K562 (cell line): ENCODE data around the gene HSPA1B. TPM values are rescaled to one million over a fixed set of nuclear protein-coding genes. Genes with fewer than 3 reads are reported as not detected.

Experiments
- ATAC-seq: fragments of 200-7000 bp; cut with Tn5 transposase; 3 replicates; pipeline ENCODE4 v1.9.1; 2020; ENCODE audit warnings: moderate library complexity
- Bru-seq: library from RNA; stranded (reverse); fragments of 400-500 nt; gene quantifications from one replicate; lab custom pipeline; 2021; lab: Mats Ljungman, UMichigan
- BruChase-seq, 2 experiments: library from RNA; stranded (reverse); fragments of 400-500 nt; gene quantifications; one replicate each; lab custom pipeline; 2021; lab: Mats Ljungman, UMichigan
- BruUV-seq: library from RNA; stranded (reverse); fragments of 400-500 nt; replicated peaks from 2 replicates; lab custom pipeline; 2021; lab: Mats Ljungman, UMichigan
- CTCF ChIA-PET: fragments of 300-600 bp; formaldehyde crosslinking; extraction: SDS; loops from one replicate; lab custom pipeline; 2021; ENCODE audit warnings: low intra/inter-chr PET ratio; lab: Yijun Ruan, JAX
- POLR2A ChIA-PET: fragments of 300-600, 350-650 bp; sonication (Branson Sonifier 250); formaldehyde crosslinking; extraction: SDS; loops from one replicate; lab custom pipeline; 2021; ENCODE audit warnings: antibody characterized with exemption, inconsistent platforms; lab: Yijun Ruan, JAX
- DNase-seq, 4 experiments: peaks; one replicate each; pipeline versions ENCODE4 v3.0.0 to v3.0.0-alpha.2; 2011 to 2018; ENCODE audit warnings: low spot score in 3 of 4, mixed read lengths in 3 of 4; ENCODE audit errors: extremely low read depth in 1 of 4
- FAIRE-seq: peaks from 2 replicates; lab custom pipeline; 2011; peaks lifted over from hg19 to GRCh38; lab: Jason Lieb, UNC
- H2AFZ ChIP-seq: 2 replicates; pipeline ENCODE4 v1.6.0; 2011; ENCODE audit warnings: low read depth, low read length, control low read depth, inconsistent platforms
- H3K27ac ChIP-seq: fragments of 200-600 bp; 3 replicates; pipeline ENCODE4 v1.8.0; 2011; ENCODE audit warnings: low read depth, mild to moderate bottlenecking, control low read depth, inconsistent platforms, low read length, moderate library complexity, mixed read lengths; ENCODE audit errors: extremely low read depth
- H3K27me3 ChIP-seq, 2 experiments: fragments of 300-600 bp in 1 of 2; 2 replicates in 1 of 2; 3 replicates in 1 of 2; pipeline versions ENCODE4 v1.6.0 to v1.8.0; 2011; ENCODE audit warnings: inconsistent platforms in 2 of 2, low read length in 2 of 2, mild to moderate bottlenecking in 1 of 2, mixed read lengths in 1 of 2, moderate library complexity in 1 of 2; ENCODE audit not compliant: control insufficient read depth in 2 of 2, insufficient read depth in 2 of 2
- H3K36me3 ChIP-seq: fragments of 300-600 bp; 3 replicates; pipeline ENCODE4 v1.8.0; 2011; ENCODE audit warnings: mild to moderate bottlenecking, low read length, inconsistent platforms; ENCODE audit not compliant: control insufficient read depth, insufficient read depth
- H3K4me1 ChIP-seq, 2 experiments: fragments of 200-600 bp in 1 of 2; replicated peaks in 1 of 2; 2 replicates in 1 of 2; 3 replicates in 1 of 2; pipeline versions ENCODE4 v1.5.1 to v1.8.0; 2011; ENCODE audit warnings: inconsistent platforms in 2 of 2, low read length in 2 of 2, mild to moderate bottlenecking in 1 of 2, mixed read lengths in 1 of 2, moderate library complexity in 1 of 2; ENCODE audit not compliant: control insufficient read depth in 2 of 2, insufficient read depth in 2 of 2
- H3K4me2 ChIP-seq: 2 replicates; pipeline ENCODE4 v1.6.1; 2011; ENCODE audit warnings: low read length, control low read depth, inconsistent platforms, mixed read lengths; ENCODE audit not compliant: insufficient read depth
- H3K4me3 ChIP-seq: fragments of 200-600 bp; sonication (generic), shearing (Covaris generic); 2 replicates; pipeline ENCODE4 v1.5.1; 2016; ENCODE audit warnings: control low read depth, inconsistent platforms
- H3K79me2 ChIP-seq: fragments of 200-600 bp; 3 replicates; pipeline ENCODE4 v1.8.0; 2011; ENCODE audit warnings: low read length, inconsistent platforms; ENCODE audit not compliant: control insufficient read depth, insufficient read depth
- H3K9ac ChIP-seq, 2 experiments: 2 replicates each; pipeline versions ENCODE4 v1.6.0 to v1.6.1; 2011; ENCODE audit warnings: low read depth in 2 of 2, low read length in 2 of 2, control low read depth in 1 of 2, inconsistent platforms in 1 of 2, mild to moderate bottlenecking in 1 of 2, mixed read lengths in 1 of 2; ENCODE audit not compliant: insufficient read depth in 1 of 2
- H3K9me1 ChIP-seq: one replicate; pipeline ENCODE4 v1.6.0; 2011; ENCODE audit warnings: inconsistent platforms, mild to moderate bottlenecking, low read length, moderate library complexity; ENCODE audit not compliant: control insufficient read depth, insufficient read depth
- H3K9me3 ChIP-seq: replicated peaks from 2 replicates; pipeline ENCODE4 v1.5.1; 2011; ENCODE audit warnings: low read depth, low read length, inconsistent platforms; ENCODE audit not compliant: control insufficient read depth, insufficient read depth
- H4K20me1 ChIP-seq: replicated peaks from 2 replicates; pipeline ENCODE4 v1.6.1; 2011; ENCODE audit warnings: low read length, inconsistent platforms, mixed read lengths; ENCODE audit not compliant: control insufficient read depth, insufficient read depth
- BDP1 ChIP-seq: IDR thresholded peaks from 3 replicates; pipeline ENCODE4 v1.6.1; 2011; ENCODE audit not compliant: insufficient read length, insufficient read depth
- CHCHD3 ChIP-seq: fragments of 250-450 bp; sonication (Bioruptor Pico); IDR thresholded peaks from 2 replicates; pipeline ENCODE4 v2.1.2; 2022; ENCODE audit warnings: mild to moderate bottlenecking
- HMG20B ChIP-seq: fragments of 250-450 bp; sonication (Bioruptor Pico); IDR thresholded peaks from 2 replicates; pipeline ENCODE4 v1.5.0; 2021; ENCODE audit warnings: mild to moderate bottlenecking
- ID3 ChIP-seq, 2 experiments: fragments of 250-450 bp in 1 of 2; fragments of 450-650 bp in 1 of 2; sonication (Bioruptor Pico) in 1 of 2; IDR thresholded peaks; 2 replicates each; pipeline versions ENCODE4 v1.6.1 to v1.8.0; 2016 to 2021; ENCODE audit warnings: mild to moderate bottlenecking in 2 of 2, moderate library complexity in 2 of 2, missing compliant biosample characterization in 1 of 2, missing genetic modification characterization in 1 of 2
- L3MBTL2 ChIP-seq: fragments of 450-650 bp; IDR thresholded peaks from 2 replicates; pipeline ENCODE4 v1.6.1; 2016; ENCODE audit warnings: mild to moderate bottlenecking, moderate library complexity
- MCM2 ChIP-seq: fragments of 450-650 bp; IDR thresholded peaks from 2 replicates; pipeline ENCODE4 v1.6.1; 2017; ENCODE audit warnings: low read depth, mild to moderate bottlenecking
- MED1 ChIP-seq: sonication (generic); formaldehyde crosslinking; IDR thresholded peaks from 2 replicates; pipeline ENCODE4 v1.8.1; 2023; ENCODE audit warnings: missing genetic modification reagents, borderline replicate concordance
- POLR2AphosphoS2 ChIP-seq: IDR thresholded peaks from 2 replicates; pipeline ENCODE4 v1.6.1; 2012; ENCODE audit warnings: low read length, improper control_type of control experiment
- PRMT5 ChIP-seq: sonication (generic); formaldehyde crosslinking; IDR thresholded peaks from 2 replicates; pipeline ENCODE4 v1.5.0; 2020; ENCODE audit warnings: missing genetic modification reagents
- RUNX1 ChIP-seq: sonication (generic); IDR thresholded peaks from 2 replicates; pipeline ENCODE4 v1.6.1; 2016; ENCODE audit warnings: antibody characterized with exemption, low read depth
- SREBF1 ChIP-seq: fragments of 150-350 bp; IDR thresholded peaks from 2 replicates; pipeline ENCODE4 v1.6.1; 2014; ENCODE audit warnings: antibody characterized with exemption, low read depth, low read length, borderline replicate concordance
- TCF7 ChIP-seq: sonication (generic); IDR thresholded peaks from 2 replicates; pipeline ENCODE4 v1.6.1; 2016; ENCODE audit warnings: antibody characterized with exemption, borderline replicate concordance
- YBX1 ChIP-seq: fragments of 450-650 bp; IDR thresholded peaks from 2 replicates; pipeline ENCODE4 v1.7.1; 2016; ENCODE audit warnings: mild to moderate bottlenecking
- ZNF184 ChIP-seq: sonication (generic); formaldehyde crosslinking; IDR thresholded peaks from 2 replicates; pipeline ENCODE4 v1.5.0; 2020; ENCODE audit warnings: missing genetic modification reagents
- ZNF316 ChIP-seq: fragments of 450-650 bp; IDR thresholded peaks from 2 replicates; pipeline ENCODE4 v1.6.1; 2016
- ZNF561 ChIP-seq: fragments of 450-650 bp; formaldehyde crosslinking; conservative IDR thresholded peaks from 2 replicates; pipeline ENCODE4 v1.4.0; 2020; ENCODE audit warnings: mild to moderate bottlenecking, moderate library complexity
- ZNF589 ChIP-seq: fragments of 200-800 bp; sonication (Bioruptor generic); IDR thresholded peaks from 2 replicates; pipeline ENCODE4 v1.6.1; 2016; ENCODE audit warnings: low read depth, missing genetic modification characterization, missing compliant biosample characterization
- ZNF830 ChIP-seq: fragments of 250-450 bp; sonication (Bioruptor Pico); IDR thresholded peaks from 2 replicates; pipeline ENCODE4 v1.5.0; 2021; ENCODE audit warnings: mild to moderate bottlenecking
- WGBS: fragments of 100-300 bp; shearing (Covaris generic); methylation state at CpG from one replicate; pipeline ENCODE4 v1.1.6; 2016; ENCODE audit warnings: low coverage, mixed read lengths; ENCODE audit not compliant: insufficient coverage; ENCODE audit errors: missing lambda C conversion rate; 5-methylcytosine and 5-hydroxymethylcytosine counted together
- in situ Hi-C: fragments of 300-500 bp; cut with MboI; formaldehyde crosslinking; loops from 4 replicates; pipeline ENCODE4 v1.15.0; 2018; ENCODE audit warnings: inconsistent platforms, mixed read lengths
- intact Hi-C: fragments of 100-400 bp; cut with micrococcal nuclease; formaldehyde crosslinking; loops from 2 replicates; pipeline ENCODE4 v1.14.2; 2022
- long read RNA-seq, 3 experiments: library from polyadenylated mRNA in 2 of 3; library from RNA in 1 of 3; unstranded in 2 of 3; stranded (forward) in 1 of 3; transcript quantifications; one replicate each; pipeline ENCODE4 v2.0.0, GENCODE V29; 2019 to 2022
- polyA minus RNA-seq, 3 experiments: library from RNA; depleted of rRNA, polyadenylated mRNA; stranded (reverse); fragments of >200 nt; gene quantifications; 2 replicates each; pipeline ENCODE4 v1.2.3, GENCODE V29; 2011
- polyA plus RNA-seq, 8 experiments: library from polyadenylated mRNA; depleted of rRNA in 4 of 8; stranded (reverse) in 5 of 8; unstranded in 3 of 8; fragments of >200 nt; fragmentation: Nextera tagmentation in 2 of 8; fragmentation: Illumina TruSeq in 1 of 8; extraction: Ambion mirVana in 2 of 8; extraction: Trizol in 1 of 8; gene quantifications; 2 replicates each; pipeline versions ENCODE4 v1.2.1 to v1.2.3, GENCODE V29; 2011 to 2014; ENCODE audit warnings: inconsistent platforms in 1 of 8, missing spikeins in 1 of 8
- total RNA-seq, 7 experiments: library from RNA; depleted of rRNA in 6 of 7; stranded (reverse); fragments of >200 nt in 6 of 7; fragmentation: Illumina TruSeq in 2 of 7; extraction: Trizol in 2 of 7; gene quantifications; 2 replicates each; pipeline versions ENCODE4 v1.2.1 to v1.2.3, GENCODE V29; 2011 to 2021; ENCODE audit warnings: low replicate concordance in 1 of 7

HSPA1B gene
- 76.7 and 167 TPM in 2 replicates for total RNA-seq (2011; cell fraction: chromatin; rRNA removed; ENCODE audit: low replicate concordance)
- total RNA-seq (2011; cell fraction: nucleolus; rRNA removed): 343 and 450 TPM in 2 replicates
- 165 and 255 TPM in 2 replicates for total RNA-seq (2011; cell fraction: nucleoplasm; rRNA removed)
- 197 and 320 TPM in 2 replicates for total RNA-seq (2014; rRNA removed)
- total RNA-seq (2014; rRNA removed; fragmentation: Illumina TruSeq; extraction: Trizol): 24.2 and 51.2 TPM in 2 replicates
- 164 and 185 TPM in 2 replicates for total RNA-seq (2015; rRNA removed; fragmentation: Illumina TruSeq; extraction: Trizol)
- total RNA-seq (2021): 227 and 299 TPM in 2 replicates
- polyA plus RNA-seq (2011; rRNA removed): 35.3 and 91.9 TPM in 2 replicates
- polyA plus RNA-seq (2011; cell fraction: cytosol; rRNA removed): 65.1 and 127 TPM in 2 replicates
- polyA plus RNA-seq (2011; cell fraction: nucleus; rRNA removed): 111 and 176 TPM in 2 replicates
- 222 and 255 TPM in 2 replicates for polyA plus RNA-seq (2012)
- polyA plus RNA-seq (2014; fragmentation: Illumina TruSeq; extraction: Trizol): 49.0 and 89.3 TPM in 2 replicates
- polyA plus RNA-seq (2014; fragmentation: Nextera tagmentation; extraction: Ambion mirVana): under 1 TPM; 0.27 to 0.62 TPM
- polyA plus RNA-seq (2014; rRNA removed): 81.7 and 86.4 TPM in 2 replicates
- polyA minus RNA-seq (2011; rRNA and poly(A)+ RNA removed): 85.7 and 121 TPM in 2 replicates
- 213 and 255 TPM in 2 replicates for polyA minus RNA-seq (2011; cell fraction: cytosol; rRNA and poly(A)+ RNA removed)
- 72.7 and 209 TPM in 2 replicates for polyA minus RNA-seq (2011; cell fraction: nucleus; rRNA and poly(A)+ RNA removed)
- percentile 97 among the genes with signal in this experiment for Bru-seq, nascent RNA
- percentile 97 among the genes with signal in this experiment for BruChase-seq, experiment 1, labeled RNA remaining after a 2-hour chase
- percentile 100 among the genes with signal in this experiment for BruChase-seq, experiment 2, labeled RNA remaining after a 6-hour chase
- long read RNA-seq, experiment 1, transcript HSPA1B-201 (1 exons, 2,521 nt): major isoform, 189 of 191 reads
- long read RNA-seq, experiment 1, partial matches to known transcripts: 0 of 191 reads
- long read RNA-seq, experiment 1, other reads (novel, unspliced or antisense): 2 of 191 reads
- long read RNA-seq, experiment 2, transcript HSPA1B-201 (1 exons, 2,521 nt): major isoform, 109 of 109 reads
- long read RNA-seq, experiment 2, partial matches to known transcripts: 0 of 109 reads
- long read RNA-seq, experiment 2, other reads (novel, unspliced or antisense): 0 of 109 reads
- long read RNA-seq, experiment 3, transcript HSPA1B-201 (1 exons, 2,521 nt): major isoform, 12 of 12 reads
- long read RNA-seq, experiment 3, partial matches to known transcripts: 0 of 12 reads
- long read RNA-seq, experiment 3, other reads (novel, unspliced or antisense): 0 of 12 reads

GRCh38 chr6:31827286-31828079, at the start of gene HSPA1B:
HSPA1B (plus strand) TSS chr6:31827738; CDS start chr6:31827951, 213 bp downstream.
- no TSS peak for BruUV-seq
- peak; percentile 98 for FAIRE-seq
- H3K36me3 ChIP-seq: peaks cover 18% of the 10 kb centered on the region; the same call in 2 of the 3 replicates
- TF ChIP-seq ZNF184 (CRISPR knock-in tag) (no peak), BDP1 (no peak), ZNF561 (CRISPR knock-in tag) (peak; percentile 68; the same call in 1 of the 2 replicates), MED1 (CRISPR knock-in tag) (no peak), L3MBTL2 (no peak), ID3 (CRISPR knock-in tag; IDR thresholded peaks at IDR 0.05) (no peak), ID3 (tag; IDR thresholded peaks at IDR 0.05) (no peak), POLR2AphosphoS2 (peak; percentile 99), ZNF316 (no peak), SREBF1 (peak; percentile 78; the same call in 1 of the 2 replicates), HMG20B (CRISPR knock-in tag) (no peak), TCF7 (peak; percentile 72; the same call in 1 of the 2 replicates), ZNF830 (CRISPR knock-in tag) (no peak), ZNF589 (CRISPR knock-in tag) (no peak), CHCHD3 (peak; percentile 91), YBX1 (no peak), RUNX1 (peak; percentile 83), PRMT5 (CRISPR knock-in tag) (no peak), MCM2 (no peak)

More at GRCh38 chr6:31827286-31828079, at the start of gene HSPA1B:
- H2AFZ ChIP-seq: peak within 1 kb of the TSS; percentile 87
- peak within 1 kb of the TSS; percentile 56 for H3K4me3 ChIP-seq
- peaks cover 5% of the 10 kb centered on the region; the same call in 1 of the 2 replicates for H4K20me1 ChIP-seq
- DNase-seq (peak; percentile 99 to 100 (median 100)), ATAC-seq (peak; percentile 86)
- no peaks in the 10 kb centered on the region for H3K27me3 ChIP-seq
- no peaks in the 10 kb centered on the region for H3K9me3 ChIP-seq
- intact Hi-C loops (loop anchor here (1.0 to 10.0 kb wide), 5 partner anchors 32 to 347 kb away; partner anchors contain the start of genes AGPAT1, ATP6V1G2, DDAH2 and NFKBIL1), in situ Hi-C loops (no loop called here)
- peaks cover 41% of the 10 kb centered on the region in 2 experiments for H3K4me1 ChIP-seq
- CTCF ChIA-PET: no interaction called here
- H3K27ac ChIP-seq: peak within 1 kb of the TSS; percentile 78
- peak within 1 kb of the TSS; percentile 70 to 97 for H3K9ac ChIP-seq
- H3K79me2 ChIP-seq: peaks cover 53% of the 10 kb centered on the region
- H3K9me1 ChIP-seq: no peaks in the 10 kb centered on the region
- H3K4me2 ChIP-seq: peak within 1 kb of the TSS; percentile 90
- under 1% methylated on average over 51 of the region's 56 CpGs for WGBS
- POLR2A ChIA-PET: interaction anchor here (0.6 to 6.4 kb wide), 59 partner anchors 10 to 1444 kb away, joined by 3 to 93 read pairs (median 4); partner anchors contain the start of genes ABHD16A, BAG6, C6orf47 and CLIC1
